BLaER1 (cell line): ENCODE results near the gene OR4Q2.

Experiments used
- H3K27ac ChIP-seq: shearing (Covaris generic); formaldehyde crosslinking; 2 replicates; pipeline ENCODE4 v1.8.1; 2022
- H3K27me3 ChIP-seq: shearing (Covaris generic); formaldehyde crosslinking; 2 replicates; pipeline ENCODE4 v1.8.1; 2022
- H3K36me3 ChIP-seq: shearing (Covaris generic); formaldehyde crosslinking; 2 replicates; pipeline ENCODE4 v1.8.1; 2022
- H3K4me1 ChIP-seq: shearing (Covaris generic); formaldehyde crosslinking; 2 replicates; pipeline ENCODE4 v1.8.1; 2022
- H3K4me2 ChIP-seq: shearing (Covaris generic); formaldehyde crosslinking; 2 replicates; pipeline ENCODE4 v1.8.1; 2022
- H3K4me3 ChIP-seq: shearing (Covaris generic); formaldehyde crosslinking; 2 replicates; pipeline ENCODE4 v1.8.1; 2022
- H3K9ac ChIP-seq: shearing (Covaris generic); formaldehyde crosslinking; 2 replicates; pipeline ENCODE4 v1.8.1; 2022
- H3K9me3 ChIP-seq: shearing (Covaris generic); formaldehyde crosslinking; 2 replicates; pipeline ENCODE4 v1.8.1; 2022
- H4K20me1 ChIP-seq: shearing (Covaris generic); formaldehyde crosslinking; 2 replicates; pipeline ENCODE4 v1.8.1; 2022
- Cebpa-rat ChIP-seq: shearing (Covaris generic); IDR thresholded peaks from 2 replicates; pipeline ENCODE4 v1.8.1; 2022

Gene OR4Q2

GRCh38 chr14:20035938-20036337 lies 34.0 kb downstream of the OR4Q2 start, which contains the start of gene OR4K13:
Gene OR4K13 (minus strand): TSS chr14:20036038. CDS start chr14:20034758, 1,280 bp downstream.
- no peaks in the 10 kb centered on the region; the same call in 1 of the 2 replicates for H3K27me3 ChIP-seq
- no peaks in the 10 kb centered on the region for H4K20me1 ChIP-seq
- no peaks in the 10 kb centered on the region for H3K9me3 ChIP-seq
- H3K36me3 ChIP-seq = no peaks in the 10 kb centered on the region
- H3K4me1 ChIP-seq = no peaks in the 10 kb centered on the region
- no peak within 1 kb of the TSS for H3K4me3 ChIP-seq
- no peak within 1 kb of the TSS for H3K4me2 ChIP-seq
- no peak for TF ChIP-seq Cebpa-rat
- no peak within 1 kb of the TSS for H3K27ac ChIP-seq
- H3K9ac ChIP-seq = no peak within 1 kb of the TSS

GRCh38 chr14:20044243-20044642 lies 42.3 kb downstream of the OR4Q2 start:
- H3K9me3 ChIP-seq = no peaks in the 10 kb centered on the region
- no peak overlapping the region for H3K4me3 ChIP-seq
- no peak overlapping the region for H3K27ac ChIP-seq
- no peak overlapping the region for H3K4me2 ChIP-seq
- H3K9ac ChIP-seq = no peak overlapping the region
- H4K20me1 ChIP-seq = no peaks in the 10 kb centered on the region
- H3K27me3 ChIP-seq = no peaks in the 10 kb centered on the region
- TF ChIP-seq Cebpa-rat = no peak
- no peaks in the 10 kb centered on the region for H3K4me1 ChIP-seq
- H3K36me3 ChIP-seq = no peaks in the 10 kb centered on the region

- H3K27me3 ChIP-seq = no peaks in the 10 kb centered on the region
- H3K9me3 ChIP-seq = no peaks in the 10 kb centered on the region
- no peaks in the 10 kb centered on the region for H3K4me1 ChIP-seq
- no peaks in the 10 kb centered on the region for H4K20me1 ChIP-seq
- no peak overlapping the region for H3K4me2 ChIP-seq
- H3K4me3 ChIP-seq = no peak overlapping the region
- no peak overlapping the region for H3K9ac ChIP-seq
- no peaks in the 10 kb centered on the region for H3K36me3 ChIP-seq
- no peak overlapping the region for H3K27ac ChIP-seq
- no peak for TF ChIP-seq Cebpa-rat
These were observed 46.2 kb downstream of the OR4Q2 start for GRCh38 chr14:20048202-20048601.
